ENCODE data around the gene CARMIL1.

DNA sequence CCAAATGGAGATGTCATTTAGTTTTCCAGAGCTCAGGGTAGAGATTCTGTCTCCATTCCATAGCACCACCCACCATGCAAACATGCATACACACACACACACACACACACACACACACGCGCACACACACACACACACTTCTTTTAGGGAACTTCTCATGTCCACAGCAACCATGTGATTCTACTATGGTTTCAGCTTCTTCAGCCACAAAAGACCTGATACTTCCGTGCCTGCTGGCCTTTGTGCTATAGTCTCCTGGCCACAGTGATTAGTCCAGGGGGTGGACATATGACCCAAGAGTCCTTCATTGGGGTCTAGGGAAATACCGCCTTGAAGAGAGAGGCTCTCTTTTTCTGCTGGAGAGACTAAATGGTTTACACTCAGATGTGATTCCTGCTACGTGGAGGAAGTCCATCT lies 53.5 kb downstream of the CARMIL1 start:
- TF ChIP-seq, protein P1, sequence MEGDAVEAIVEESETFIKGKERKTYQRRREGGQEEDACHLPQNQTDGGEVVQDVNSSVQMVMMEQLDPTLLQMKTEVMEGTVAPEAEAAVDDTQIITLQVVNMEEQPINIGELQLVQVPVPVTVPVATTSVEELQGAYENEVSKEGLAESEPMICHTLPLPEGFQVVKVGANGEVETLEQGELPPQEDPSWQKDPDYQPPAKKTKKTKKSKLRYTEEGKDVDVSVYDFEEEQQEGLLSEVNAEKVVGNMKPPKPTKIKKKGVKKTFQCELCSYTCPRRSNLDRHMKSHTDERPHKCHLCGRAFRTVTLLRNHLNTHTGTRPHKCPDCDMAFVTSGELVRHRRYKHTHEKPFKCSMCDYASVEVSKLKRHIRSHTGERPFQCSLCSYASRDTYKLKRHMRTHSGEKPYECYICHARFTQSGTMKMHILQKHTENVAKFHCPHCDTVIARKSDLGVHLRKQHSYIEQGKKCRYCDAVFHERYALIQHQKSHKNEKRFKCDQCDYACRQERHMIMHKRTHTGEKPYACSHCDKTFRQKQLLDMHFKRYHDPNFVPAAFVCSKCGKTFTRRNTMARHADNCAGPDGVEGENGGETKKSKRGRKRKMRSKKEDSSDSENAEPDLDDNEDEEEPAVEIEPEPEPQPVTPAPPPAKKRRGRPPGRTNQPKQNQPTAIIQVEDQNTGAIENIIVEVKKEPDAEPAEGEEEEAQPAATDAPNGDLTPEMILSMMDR (IDR thresholded peaks at IDR 0.05) = no peak
- TF ChIP-seq POLR2AphosphoS5 (IDR thresholded peaks at IDR 0.05) (no peak), POLR2A (IDR thresholded peaks at IDR 0.05) (no peak), EP300 (IDR thresholded peaks at IDR 0.05) (no peak)
